K562 (cell line): Measurements from ENCODE around the gene TYRO3. TPM values are rescaled to one million over a fixed set of nuclear protein-coding genes. Genes with fewer than 3 reads are reported as not detected.
A peak's percentile ranks its signal among the peaks of the same experiment; 100 is the strongest.

Source experiments
- ARID1B ChIP-seq: fragments of 450-650 bp; IDR thresholded peaks from 2 replicates; pipeline ENCODE4 v1.6.1; 2016; ENCODE audit warnings: antibody characterized with exemption, mild to moderate bottlenecking, inconsistent platforms
- BRD9 ChIP-seq: fragments of 450-650 bp; IDR thresholded peaks from 2 replicates; pipeline ENCODE4 v1.6.1; 2018; ENCODE audit warnings: low read depth; ENCODE audit not compliant: partially characterized antibody
- CBX3 ChIP-seq, 2 experiments: IDR thresholded peaks; 1 replicate in 1 of 2; 2 replicates in 1 of 2; pipeline ENCODE4 v1.6.1; 2012; ENCODE audit warnings: inconsistent platforms in 2 of 2, low read length in 2 of 2, borderline replicate concordance in 1 of 2, control low read depth in 1 of 2
- DPF2 ChIP-seq: fragments of 450-650 bp; IDR thresholded peaks from 2 replicates; pipeline ENCODE4 v1.6.1; 2016
- EP400 ChIP-seq: fragments of 450-650 bp; IDR thresholded peaks from 2 replicates; pipeline ENCODE4 v1.6.1; 2017; ENCODE audit warnings: antibody characterized with exemption, mild to moderate bottlenecking, moderate library complexity
- ERF ChIP-seq: fragments of 450-650 bp; formaldehyde crosslinking; IDR thresholded peaks from 2 replicates; pipeline ENCODE4 v1.4.0; 2020; ENCODE audit warnings: mild to moderate bottlenecking, mixed read lengths
- HDAC1 ChIP-seq, 2 experiments: fragments of 450-650 bp; IDR thresholded peaks; 2 replicates each; pipeline ENCODE4 v1.6.1; 2016 to 2017; ENCODE audit warnings: inconsistent platforms in 1 of 2, mild to moderate bottlenecking in 1 of 2, moderate library complexity in 1 of 2
- KDM1A ChIP-seq, 2 experiments: fragments of 450-650 bp; IDR thresholded peaks; 2 replicates each; pipeline ENCODE4 v1.6.1; 2016; ENCODE audit warnings: mild to moderate bottlenecking in 2 of 2
- RAD21 ChIP-seq, 2 experiments: fragments of 250-450 bp in 1 of 2; fragments of 450-650 bp in 1 of 2; sonication (Bioruptor Pico) in 1 of 2; formaldehyde crosslinking in 1 of 2; IDR thresholded peaks in 1 of 2; conservative IDR thresholded peaks in 1 of 2; 2 replicates each; pipeline versions ENCODE4 v1.4.0 to v1.8.0; 2020 to 2022; ENCODE audit warnings: mild to moderate bottlenecking in 2 of 2, moderate library complexity in 1 of 2
- RCOR1 ChIP-seq, 2 experiments: IDR thresholded peaks; 2 replicates each; pipeline ENCODE4 v1.6.1; 2012; ENCODE audit warnings: low read depth in 2 of 2, low read length in 2 of 2, borderline replicate concordance in 1 of 2, improper control_type of control experiment in 1 of 2
- RNF2 ChIP-seq: sonication (generic); IDR thresholded peaks from 2 replicates; pipeline ENCODE4 v1.6.1; 2016
- SMARCA4 ChIP-seq: fragments of 450-650 bp; IDR thresholded peaks from 2 replicates; pipeline ENCODE4 v1.6.1; 2016
- TAF9B ChIP-seq: fragments of 450-650 bp; IDR thresholded peaks from 2 replicates; pipeline ENCODE4 v1.6.1; 2018; ENCODE audit warnings: mild to moderate bottlenecking; ENCODE audit not compliant: partially characterized antibody
- TEAD2 ChIP-seq: fragments of 450-650 bp; IDR thresholded peaks from 2 replicates; pipeline ENCODE4 v1.6.1; 2016; ENCODE audit warnings: missing genetic modification characterization, control low read depth, missing compliant biosample characterization
- YY1 ChIP-seq, 3 experiments: IDR thresholded peaks; 2 replicates each; pipeline ENCODE4 v1.6.1; 2011; ENCODE audit warnings: low read length in 2 of 3, mild to moderate bottlenecking in 2 of 3, moderate library complexity in 2 of 3, borderline replicate concordance in 1 of 3, control low read depth in 1 of 3, low read depth in 1 of 3; ENCODE audit not compliant: insufficient read depth in 3 of 3, insufficient replicate concordance in 2 of 3, control insufficient read depth in 1 of 3, insufficient read length in 1 of 3; ENCODE audit errors: extremely low read depth in 1 of 3
- ZFP91 ChIP-seq: sonication (generic); formaldehyde crosslinking; IDR thresholded peaks from 2 replicates; pipeline ENCODE4 v1.8.0; 2022; ENCODE audit warnings: mild to moderate bottlenecking, missing genetic modification reagents
- ZNF444 ChIP-seq: fragments of 250-450 bp; sonication (Bioruptor Pico); IDR thresholded peaks from 2 replicates; pipeline ENCODE4 v1.4.0; 2020; ENCODE audit warnings: mild to moderate bottlenecking, moderate library complexity
- polyA plus RNA-seq, 8 experiments: library from polyadenylated mRNA; depleted of rRNA in 4 of 8; stranded (reverse) in 5 of 8; unstranded in 3 of 8; fragments of >200 nt; fragmentation: Nextera tagmentation in 2 of 8; fragmentation: Illumina TruSeq in 1 of 8; extraction: Ambion mirVana in 2 of 8; extraction: Trizol in 1 of 8; gene quantifications; 2 replicates each; pipeline versions ENCODE4 v1.2.1 to v1.2.3, GENCODE V29; 2011 to 2014; ENCODE audit warnings: inconsistent platforms in 1 of 8, missing spikeins in 1 of 8
- total RNA-seq, 7 experiments: library from RNA; depleted of rRNA in 6 of 7; stranded (reverse); fragments of >200 nt in 6 of 7; fragmentation: Illumina TruSeq in 2 of 7; extraction: Trizol in 2 of 7; gene quantifications; 2 replicates each; pipeline versions ENCODE4 v1.2.1 to v1.2.3, GENCODE V29; 2011 to 2021; ENCODE audit warnings: low replicate concordance in 1 of 7
- TF ChIP-seq, protein P1 (sequence below): sonication (generic); IDR thresholded peaks from 2 replicates; pipeline ENCODE4 v1.6.1; 2016
- TF ChIP-seq, protein P2 (sequence below): fragments of 200-800 bp; sonication (Bioruptor generic); IDR thresholded peaks from 2 replicates; pipeline ENCODE4 v1.6.1; 2017; ENCODE audit warnings: missing genetic modification characterization, missing compliant biosample characterization

TYRO3 gene
- total and polyA plus RNA-seq, 9 of the 15 experiments (the other 6 are each of a cell fraction or from before 2014, with no cell fraction given): 2.6 to 39.6 (median 18.6) TPM

GRCh38 chr15:41568350-41569017 lies 9.5 kb downstream of the TYRO3 start (continued):
- peak in 1 of 2 experiments; percentile 51; a peak in 1 of 4 replicates for TF ChIP-seq HDAC1 (IDR thresholded peaks at IDR 0.05)
- peak; percentile 67; the same call in 1 of the 2 replicates for TF ChIP-seq ZNF444
- peak in 1 of 2 experiments; percentile 77; a peak in 2 of 4 replicates for TF ChIP-seq KDM1A (IDR thresholded peaks at IDR 0.05)
- TF ChIP-seq EP400: peak; percentile 18; the same call in 1 of the 2 replicates
- TF ChIP-seq RAD21 (CRISPR knock-in tag; conservative IDR thresholded peaks at IDR 0.05 in 1 of 2, IDR thresholded peaks at IDR 0.05 in 1 of 2): peak in 1 of 2 experiments; percentile 27; a peak in 2 of 4 replicates
- TF ChIP-seq, protein P1, sequence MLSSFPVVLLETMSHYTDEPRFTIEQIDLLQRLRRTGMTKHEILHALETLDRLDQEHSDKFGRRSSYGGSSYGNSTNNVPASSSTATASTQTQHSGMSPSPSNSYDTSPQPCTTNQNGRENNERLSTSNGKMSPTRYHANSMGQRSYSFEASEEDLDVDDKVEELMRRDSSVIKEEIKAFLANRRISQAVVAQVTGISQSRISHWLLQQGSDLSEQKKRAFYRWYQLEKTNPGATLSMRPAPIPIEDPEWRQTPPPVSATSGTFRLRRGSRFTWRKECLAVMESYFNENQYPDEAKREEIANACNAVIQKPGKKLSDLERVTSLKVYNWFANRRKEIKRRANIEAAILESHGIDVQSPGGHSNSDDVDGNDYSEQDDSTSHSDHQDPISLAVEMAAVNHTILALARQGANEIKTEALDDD: no peak
- TF ChIP-seq YY1 (IDR thresholded peaks at IDR 0.05; ENCODE audit: borderline replicate concordance in 1 of 3, control insufficient read depth in 1 of 3, extremely low read depth in 1 of 3, insufficient read depth in 3 of 3, insufficient read length in 1 of 3, insufficient replicate concordance in 2 of 3, low read depth in 1 of 3, low read length in 2 of 3): no peak
- TF ChIP-seq RNF2: peak; percentile 75; the same call in 1 of the 2 replicates
- TF ChIP-seq BRD9: no peak
- TF ChIP-seq, protein P2, sequence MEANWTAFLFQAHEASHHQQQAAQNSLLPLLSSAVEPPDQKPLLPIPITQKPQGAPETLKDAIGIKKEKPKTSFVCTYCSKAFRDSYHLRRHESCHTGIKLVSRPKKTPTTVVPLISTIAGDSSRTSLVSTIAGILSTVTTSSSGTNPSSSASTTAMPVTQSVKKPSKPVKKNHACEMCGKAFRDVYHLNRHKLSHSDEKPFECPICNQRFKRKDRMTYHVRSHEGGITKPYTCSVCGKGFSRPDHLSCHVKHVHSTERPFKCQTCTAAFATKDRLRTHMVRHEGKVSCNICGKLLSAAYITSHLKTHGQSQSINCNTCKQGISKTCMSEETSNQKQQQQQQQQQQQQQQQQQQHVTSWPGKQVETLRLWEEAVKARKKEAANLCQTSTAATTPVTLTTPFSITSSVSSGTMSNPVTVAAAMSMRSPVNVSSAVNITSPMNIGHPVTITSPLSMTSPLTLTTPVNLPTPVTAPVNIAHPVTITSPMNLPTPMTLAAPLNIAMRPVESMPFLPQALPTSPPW (CRISPR knock-in tag): no peak
- peak; percentile 71 for TF ChIP-seq SMARCA4
- no peak for TF ChIP-seq ERF (CRISPR knock-in tag)
- peak; percentile 71; the same call in 1 of the 2 replicates for TF ChIP-seq TEAD2 (tag)
- TF ChIP-seq ARID1B: peak; percentile 73
- TF ChIP-seq CBX3 (IDR thresholded peaks at IDR 0.05; ENCODE audit: borderline replicate concordance in 1 of 2, low read length in 2 of 2): 0 out of 3 replicates have a peak, but pooled peaks of 1 of the 2 experiments have one; percentile 20
- peak in 1 of 2 experiments; percentile 71; a peak in 2 of 4 replicates for TF ChIP-seq RCOR1 (IDR thresholded peaks at IDR 0.05; ENCODE audit: borderline replicate concordance in 1 of 2, low read depth in 2 of 2, low read length in 2 of 2)
- TF ChIP-seq ZFP91 (CRISPR knock-in tag): no peak; the same call in 1 of the 2 replicates
- TF ChIP-seq DPF2: peak; percentile 62; the same call in 1 of the 2 replicates
- no peak for TF ChIP-seq TAF9B
- TF ChIP-seq, all 486 proteins: peak for 36
